Measurements from ENCODE around the gene SHISA7. TPM values are rescaled to one million over a fixed set of nuclear protein-coding genes. Genes with fewer than 3 reads are reported as not detected.

Gene SHISA7
- total RNA-seq, 1 experiment from 2014 or later, result not detected

GRCh38 chr19:55466241-55466614 lies 23.1 kb upstream of the SHISA7 start:
- in situ Hi-C loops (cut with HindIII; ENCODE audit: low pct_unique_long_range_greater_than_20kb, low sequenced_read_pairs), result no loop called here
- DNase-seq (ENCODE audit: low read depth), result no peak

- no peak for DNase-seq (ENCODE audit: low read depth)
- in situ Hi-C loops (cut with HindIII; ENCODE audit: low pct_unique_long_range_greater_than_20kb, low sequenced_read_pairs), result no loop called here
Measured at GRCh38 chr19:55465460-55466240, 22.6 kb upstream of the SHISA7 start.

- in situ Hi-C loops (cut with HindIII; ENCODE audit: low pct_unique_long_range_greater_than_20kb, low sequenced_read_pairs), result no loop called here
- no peak for DNase-seq (ENCODE audit: low read depth)
Measured at GRCh38 chr19:55464662-55465054, 21.6 kb upstream of the SHISA7 start, which contains the start of gene C19orf85. Gene C19orf85 (minus strand): TSS chr19:55464751. CDS start chr19:55464554, 197 bp downstream.

- DNase-seq (ENCODE audit: low read depth), result no peak
- in situ Hi-C loops (cut with HindIII; ENCODE audit: low pct_unique_long_range_greater_than_20kb, low sequenced_read_pairs), result no loop called here
Measured at GRCh38 chr19:55464039-55464661, 21.1 kb upstream of the SHISA7 start.

GRCh38 chr19:55463583-55464031 lies 20.5 kb upstream of the SHISA7 start:
- in situ Hi-C loops (cut with HindIII; ENCODE audit: low pct_unique_long_range_greater_than_20kb, low sequenced_read_pairs), result no loop called here
- no peak for DNase-seq (ENCODE audit: low read depth)

- DNase-seq (ENCODE audit: low read depth), result no peak
- in situ Hi-C loops (cut with HindIII; ENCODE audit: low pct_unique_long_range_greater_than_20kb, low sequenced_read_pairs), result no loop called here
Measured at GRCh38 chr19:55462722-55463121, 19.6 kb upstream of the SHISA7 start.

GRCh38 chr19:55461974-55462626 lies 19.0 kb upstream of the SHISA7 start:
- in situ Hi-C loops (cut with HindIII; ENCODE audit: low pct_unique_long_range_greater_than_20kb, low sequenced_read_pairs), result no loop called here
- no peak for DNase-seq (ENCODE audit: low read depth)

- DNase-seq (ENCODE audit: low read depth), result peak; percentile 100
- in situ Hi-C loops (cut with HindIII; ENCODE audit: low pct_unique_long_range_greater_than_20kb, low sequenced_read_pairs), result no loop called here
Measured at GRCh38 chr19:55461259-55461973, 18.3 kb upstream of the SHISA7 start, which contains the start of gene ISOC2. Gene ISOC2 (minus strand): TSS chr19:55461642. CDS start chr19:55456486, 5,156 bp downstream.

GRCh38 chr19:55460670-55461258 lies 17.7 kb upstream of the SHISA7 start:
- in situ Hi-C loops (cut with HindIII; ENCODE audit: low pct_unique_long_range_greater_than_20kb, low sequenced_read_pairs), result no loop called here
- DNase-seq (ENCODE audit: low read depth), result peak; percentile 54

- in situ Hi-C loops (cut with HindIII; ENCODE audit: low pct_unique_long_range_greater_than_20kb, low sequenced_read_pairs), result no loop called here
- DNase-seq (ENCODE audit: low read depth), result no peak
Measured at GRCh38 chr19:55459950-55460657, 17.0 kb upstream of the SHISA7 start.

GRCh38 chr19:55459551-55459949 lies 16.4 kb upstream of the SHISA7 start:
- in situ Hi-C loops (cut with HindIII; ENCODE audit: low pct_unique_long_range_greater_than_20kb, low sequenced_read_pairs), result no loop called here
- DNase-seq (ENCODE audit: low read depth), result no peak

- in situ Hi-C loops (cut with HindIII; ENCODE audit: low pct_unique_long_range_greater_than_20kb, low sequenced_read_pairs), result no loop called here
- DNase-seq (ENCODE audit: low read depth), result no peak
Measured at GRCh38 chr19:55457683-55458457, 14.8 kb upstream of the SHISA7 start.

GRCh38 chr19:55456347-55456746 lies 13.2 kb upstream of the SHISA7 start:
- in situ Hi-C loops (cut with HindIII; ENCODE audit: low pct_unique_long_range_greater_than_20kb, low sequenced_read_pairs), result no loop called here
- no peak for DNase-seq (ENCODE audit: low read depth)

GRCh38 chr19:55455576-55456235 lies 12.6 kb upstream of the SHISA7 start:
- no peak for DNase-seq (ENCODE audit: low read depth)
- in situ Hi-C loops (cut with HindIII; ENCODE audit: low pct_unique_long_range_greater_than_20kb, low sequenced_read_pairs), result no loop called here

- no peak for DNase-seq (ENCODE audit: low read depth)
- in situ Hi-C loops (cut with HindIII; ENCODE audit: low pct_unique_long_range_greater_than_20kb, low sequenced_read_pairs), result no loop called here
Measured at GRCh38 chr19:55454787-55455243, 11.7 kb upstream of the SHISA7 start.

- peak; percentile 44 for DNase-seq (ENCODE audit: low read depth)
- in situ Hi-C loops (cut with HindIII; ENCODE audit: low pct_unique_long_range_greater_than_20kb, low sequenced_read_pairs), result no loop called here
Measured at GRCh38 chr19:55453511-55454260, 10.6 kb upstream of the SHISA7 start.

All from Caki2 (cell line).